DMS114 treated with DMSO at 0.1 percent for 48 hours (cell line): ENCODE results near the gene WDR27.

Source experiments
- DNase-seq: peaks from one replicate; lab custom pipeline; 2025; ENCODE audit not compliant: unreplicated experiment; lab: John Stamatoyannopoulos, UW

WDR27 gene

GRCh38 chr6:169701954-169702839, at the start of gene WDR27, which contains the start of gene C6orf120:
TSS of gene WDR27 (minus strand) at chr6:169702029. CDS start at chr6:169689005, 13,024 bp downstream.
TSS of gene C6orf120 (plus strand) at chr6:169702126. CDS start at chr6:169702460, 334 bp downstream.
- DNase-seq, result peak; percentile 78

- DNase-seq, result no peak
These were observed 44.7 kb upstream of the WDR27 start for GRCh38 chr6:169746556-169746955.

- DNase-seq, result no peak
These were observed 43.6 kb upstream of the WDR27 start for GRCh38 chr6:169745405-169745804.

- DNase-seq, result no peak
These were observed 39.5 kb upstream of the WDR27 start for GRCh38 chr6:169741344-169741743.

- DNase-seq, result no peak
These were observed 37.2 kb upstream of the WDR27 start for GRCh38 chr6:169738976-169739529.

- no peak for DNase-seq
These were observed 36.6 kb upstream of the WDR27 start for GRCh38 chr6:169738204-169738975.

GRCh38 chr6:169729961-169730360, 28.1 kb upstream of the WDR27 start:
- DNase-seq, result no peak

- no peak for DNase-seq
These were observed 25.1 kb upstream of the WDR27 start for GRCh38 chr6:169726963-169727362.

GRCh38 chr6:169726049-169726400, 24.2 kb upstream of the WDR27 start:
- DNase-seq, result no peak

GRCh38 chr6:169725125-169726048, 23.6 kb upstream of the WDR27 start:
- DNase-seq, result no peak

GRCh38 chr6:169724494-169725124, 22.8 kb upstream of the WDR27 start, which contains the start of gene PHF10:
TSS of gene PHF10 (minus strand) at chr6:169724500. CDS start at chr6:169723931, 569 bp downstream.
- DNase-seq, result no peak

GRCh38 chr6:169723991-169724493, 22.2 kb upstream of the WDR27 start:
- no peak for DNase-seq

GRCh38 chr6:169723200-169723909, 21.5 kb upstream of the WDR27 start:
- DNase-seq, result no peak

- no peak for DNase-seq
These were observed 20.8 kb upstream of the WDR27 start for GRCh38 chr6:169722362-169723199.

- DNase-seq, result no peak
These were observed 18.5 kb upstream of the WDR27 start for GRCh38 chr6:169720207-169720855.

GRCh38 chr6:169719117-169719516, 17.3 kb upstream of the WDR27 start:
- no peak for DNase-seq

- no peak for DNase-seq
These were observed 12.8 kb upstream of the WDR27 start for GRCh38 chr6:169714595-169714994.

GRCh38 chr6:169714178-169714577, 12.3 kb upstream of the WDR27 start:
- no peak for DNase-seq
